Mucosa of descending colon (tissue), 3 donors: ENCODE measurements around the gene SMIM20. TPM values are rescaled to one million over a fixed set of nuclear protein-coding genes. Genes with fewer than 3 reads are reported as not detected.
A peak's percentile ranks its signal among the peaks of the same experiment; 100 is the strongest.
"Not testable (repeated sequence)": the region's sequence is repeated elsewhere in the genome, so short reads cannot be mapped to it uniquely, and the experiment has no call there.

ENCODE experiments used
- ATAC-seq: fragments of 200-7000 bp; cut with Tn5 transposase; one replicate; pipeline ENCODE4 v1.9.1; 2020; ENCODE audit warnings: mild to moderate bottlenecking, moderate library complexity
- DNase-seq, 3 donors: peaks; one replicate each; pipeline ENCODE4 v3.0.0-alpha.2; 2020
- H3K36me3 ChIP-seq: fragments of 200-600 bp; one replicate; pipeline ENCODE4 v1.8.0; 2021; ENCODE audit warnings: low read depth, mild to moderate bottlenecking
- H3K4me1 ChIP-seq: fragments of 200-600 bp; one replicate; pipeline ENCODE4 v1.8.0; 2021; ENCODE audit warnings: low read depth, mild to moderate bottlenecking
- H3K4me3 ChIP-seq: fragments of 200-600 bp; one replicate; pipeline ENCODE4 v1.8.0; 2021; ENCODE audit warnings: mild to moderate bottlenecking
- H3K9me3 ChIP-seq: fragments of 200-600 bp; one replicate; pipeline ENCODE4 v1.8.0; 2021; ENCODE audit warnings: mild to moderate bottlenecking
- CTCF ChIP-seq: fragments of 200-600 bp; IDR thresholded peaks from one replicate; pipeline ENCODE4 v1.8.0; 2022; ENCODE audit warnings: antibody characterized with exemption, mild to moderate bottlenecking
- intact Hi-C, 2 donors: fragments of 100-400 bp; cut with DNase I in 1 of 2; cut with micrococcal nuclease in 1 of 2; formaldehyde crosslinking; loops; one replicate each; pipeline versions ENCODE4 v1.11.0 to v1.11.1; 2022; cut with DNase I, micrococcal nuclease
- total RNA-seq, 3 donors: library from RNA; stranded (reverse); fragmentation: NEBNext Ultra II Directional in 2 of 3; extraction: Animal tissue kit (Norgen Biotek cat#: 25700) in 2 of 3; gene quantifications; one replicate each; pipeline versions ENCODE4 v1.2.1 to v1.2.4, GENCODE V29; 2021 to 2023
- donor health status: DM: no; HTN: no; CAD: no; lungs with moderate emphysema.
- donor health status: DM: no; HTN: no; CAD: no.
- donor health status: DM: no; HTN: yes; CAD: no.

SMIM20 gene
- total RNA-seq, 3 donors from 2014 or later: 28.1 to 36.0 (median 28.7) TPM

- no peaks in the 10 kb centered on the region for H3K9me3 ChIP-seq
Observed at GRCh38 chr4:25903900-25904747, 9.9 kb upstream of the SMIM20 start.

GRCh38 chr4:25904748-25905082 lies 9.3 kb upstream of the SMIM20 start:
- Histone ChIP-seq H3K36me3 (no peaks in the 10 kb centered on the region), H3K4me3 (no peak overlapping the region), H3K4me1 (no peaks in the 10 kb centered on the region), H3K9me3 (no peaks in the 10 kb centered on the region)
- intact Hi-C loops: no loop called here
- ATAC-seq: peak; percentile 22
- DNase-seq: no peak
- TF ChIP-seq CTCF: no peak

More at GRCh38 chr4:25903900-25904747, 9.9 kb upstream of the SMIM20 start:
- ATAC-seq: no peak
- no peak for DNase-seq
- H3K4me3 ChIP-seq: no peak overlapping the region
- H3K36me3 ChIP-seq: no peaks in the 10 kb centered on the region
- intact Hi-C loops: no loop called here
- TF ChIP-seq CTCF: no peak
- H3K4me1 ChIP-seq: no peaks in the 10 kb centered on the region

- Histone ChIP-seq H3K36me3 (no peaks in the 10 kb centered on the region), H3K4me3 (no peak overlapping the region), H3K4me1 (no peaks in the 10 kb centered on the region), H3K9me3 (no peaks in the 10 kb centered on the region)
- intact Hi-C loops: no loop called here
- no peak for ATAC-seq
- TF ChIP-seq CTCF: no peak
- DNase-seq: no peak
Observed at GRCh38 chr4:25905371-25905770, 8.6 kb upstream of the SMIM20 start.

- H3K9me3 ChIP-seq, DNase-seq, H3K4me3 ChIP-seq, intact Hi-C loops, H3K36me3 ChIP-seq, ATAC-seq, H3K4me1 ChIP-seq: not testable (repeated sequence)
Observed at GRCh38 chr4:25906113-25906512, 7.9 kb upstream of the SMIM20 start.

DNA sequence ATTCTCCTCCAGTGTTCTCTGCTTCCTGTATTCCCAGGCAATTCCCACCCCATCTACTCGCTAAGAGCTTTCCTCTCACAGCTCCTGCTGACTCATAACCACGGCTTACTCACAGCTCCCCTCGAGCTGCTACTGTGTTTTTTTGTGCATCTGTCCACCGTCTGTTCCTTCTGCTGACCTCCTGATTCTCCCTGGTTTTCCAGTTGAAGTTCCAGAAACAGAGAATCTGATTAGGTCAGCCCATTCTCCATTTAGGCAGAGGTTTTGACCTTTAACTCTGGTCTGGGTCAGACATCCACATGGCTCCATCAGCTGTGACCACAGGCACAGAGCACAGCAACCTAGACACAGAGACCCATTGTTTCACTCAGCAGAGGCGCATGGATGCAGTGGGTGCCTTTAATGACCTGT lies 5.5 kb upstream of the SMIM20 start:
- H3K36me3 ChIP-seq: no peaks in the 10 kb centered on the region
- no peak overlapping the region for H3K4me3 ChIP-seq
- intact Hi-C loops: no loop called here
- no peak for ATAC-seq
- TF ChIP-seq CTCF: no peak
- DNase-seq: no peak
- no peaks in the 10 kb centered on the region for H3K9me3 ChIP-seq
- peaks cover 6% of the 10 kb centered on the region for H3K4me1 ChIP-seq

DNA sequence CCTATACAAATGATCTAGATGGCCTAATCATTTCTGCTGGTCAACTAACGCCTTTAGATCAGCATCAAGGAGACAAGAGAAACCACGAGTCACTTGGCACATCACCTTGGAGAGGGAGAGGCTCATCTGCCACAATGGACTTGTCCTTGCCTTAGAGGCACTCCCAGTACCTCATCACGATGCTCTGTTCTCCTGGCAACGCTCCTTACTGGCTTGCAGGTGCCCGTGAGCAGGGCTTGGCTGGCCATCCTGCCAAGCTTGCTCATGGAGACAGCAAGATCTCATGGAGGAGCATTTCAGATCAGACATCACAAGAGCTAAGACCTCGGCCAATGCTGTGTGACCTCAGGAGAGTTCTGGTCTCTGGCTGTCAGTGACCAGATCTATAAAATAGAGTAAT lies 2.7 kb upstream of the SMIM20 start:
- DNase-seq (no peak), ATAC-seq (no peak)
- TF ChIP-seq CTCF: no peak
- Histone ChIP-seq H3K9me3 (no peaks in the 10 kb centered on the region), H3K4me3 (no peak overlapping the region), H3K4me1 (peaks cover 20% of the 10 kb centered on the region), H3K36me3 (no peaks in the 10 kb centered on the region)
- intact Hi-C loops: no loop called here
